GM19240 (cell line): ENCODE results near the gene SDF4.
"Not testable (repeated sequence)": the region's sequence is repeated elsewhere in the genome, so short reads cannot be mapped to it uniquely, and the experiment has no call there.

ENCODE experiments used
- DNase-seq: peaks from one replicate; pipeline ENCODE4 v3.0.0; 2011; ENCODE audit warnings: low spot score; ENCODE audit not compliant: insufficient read length

The SDF4 gene

DNA sequence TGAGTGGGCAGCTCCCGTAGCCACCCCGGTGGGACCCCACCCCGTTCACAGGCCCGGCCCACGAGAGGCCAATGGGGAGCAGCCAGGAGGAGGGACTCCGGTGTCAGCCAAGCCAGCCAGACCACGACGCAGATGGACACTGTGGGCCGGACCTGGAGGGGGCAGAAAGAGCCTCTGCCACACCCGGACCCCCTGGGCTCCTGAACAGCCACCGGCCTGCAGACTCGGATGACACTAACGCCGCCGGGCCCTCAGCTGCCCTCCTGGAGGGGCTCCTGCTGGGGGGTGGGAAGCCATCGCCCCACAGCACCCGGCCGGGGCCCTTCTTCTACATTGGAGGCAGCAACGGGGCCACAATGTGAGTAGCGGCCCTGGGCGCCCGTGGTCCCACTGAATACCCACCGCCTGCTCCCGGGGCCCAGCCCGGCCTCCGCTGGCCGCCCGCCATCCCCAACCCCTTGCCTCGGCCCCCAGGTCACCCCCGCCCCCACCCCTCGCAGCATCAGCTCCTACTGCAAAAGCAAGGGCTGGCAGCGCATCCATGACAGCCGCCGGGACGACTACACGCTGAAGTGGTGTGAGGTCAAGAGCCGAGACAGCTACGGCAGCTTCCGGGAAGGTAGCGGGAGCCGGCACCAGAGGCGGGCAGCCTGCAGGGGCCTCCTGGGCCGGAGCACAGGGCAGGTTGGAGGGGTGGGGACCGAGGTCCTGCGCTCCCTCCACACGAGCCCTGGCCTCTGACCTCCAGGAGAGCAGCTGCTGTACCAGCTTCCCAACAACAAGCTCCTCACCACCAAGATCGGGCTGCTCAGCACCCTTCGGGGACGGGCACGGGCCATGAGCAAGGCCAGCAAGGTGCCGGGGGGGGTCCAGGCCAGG, 51.6 kb downstream of the SDF4 start:
- DNase-seq = no peak

DNA sequence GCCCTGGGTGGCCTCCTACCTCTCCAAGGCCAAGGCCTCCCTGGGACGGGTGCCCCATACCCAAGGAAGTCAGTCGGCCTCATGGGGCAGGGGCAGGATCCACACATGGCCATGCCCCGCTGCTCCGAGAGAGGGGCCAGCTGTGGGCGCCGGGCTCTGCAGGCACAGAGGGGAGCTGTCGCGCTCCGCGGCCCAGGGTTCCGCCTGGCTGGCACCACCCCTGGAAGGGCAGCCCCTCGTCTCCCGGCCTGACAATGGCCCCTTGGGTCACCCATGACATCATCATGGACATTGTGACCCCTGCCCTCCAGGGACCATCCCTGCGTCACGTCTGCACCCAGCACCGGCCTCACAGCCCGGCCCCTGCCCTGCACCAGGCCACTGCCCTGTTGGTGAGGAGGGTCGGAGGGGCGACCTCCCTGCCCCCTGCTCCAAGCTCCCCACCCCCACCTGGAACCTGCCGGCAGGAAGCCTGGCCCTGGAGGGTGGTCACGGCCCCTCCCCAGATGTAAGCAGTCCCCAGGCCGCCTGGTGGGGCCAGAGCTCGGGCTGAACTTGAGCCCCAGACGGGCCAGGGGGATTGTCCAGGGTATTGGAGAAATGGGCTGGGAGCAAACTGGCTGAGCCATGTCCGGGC, 52.3 kb downstream of the SDF4 start:
- DNase-seq = no peak

DNA sequence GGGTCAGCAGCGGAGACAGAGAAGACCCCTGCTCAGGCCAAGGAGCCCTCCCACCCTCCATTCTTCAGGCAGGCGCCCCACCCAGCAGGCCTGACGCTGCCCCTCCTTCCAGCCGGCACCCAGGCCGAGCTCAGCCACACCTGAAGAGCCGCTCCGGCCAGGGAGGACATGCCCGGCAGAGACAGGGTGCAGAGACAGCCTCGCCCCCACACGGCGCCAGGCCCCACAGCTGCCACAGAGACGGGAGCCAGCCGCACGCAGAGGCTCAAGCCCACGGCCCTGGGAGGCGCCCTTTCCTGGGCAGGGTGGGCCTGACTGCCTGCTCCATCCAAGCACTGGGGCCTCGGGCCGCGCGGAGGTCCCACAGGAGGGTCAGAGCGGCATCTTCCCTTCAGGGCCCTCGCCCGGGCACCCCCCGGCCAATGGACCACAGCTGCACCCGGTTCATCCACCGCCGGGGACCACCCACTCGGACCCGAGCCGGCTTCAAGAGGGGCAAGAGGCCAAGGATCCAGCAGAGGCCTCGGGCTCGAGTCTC, 52.9 kb downstream of the SDF4 start:
- DNase-seq = no peak

DNA sequence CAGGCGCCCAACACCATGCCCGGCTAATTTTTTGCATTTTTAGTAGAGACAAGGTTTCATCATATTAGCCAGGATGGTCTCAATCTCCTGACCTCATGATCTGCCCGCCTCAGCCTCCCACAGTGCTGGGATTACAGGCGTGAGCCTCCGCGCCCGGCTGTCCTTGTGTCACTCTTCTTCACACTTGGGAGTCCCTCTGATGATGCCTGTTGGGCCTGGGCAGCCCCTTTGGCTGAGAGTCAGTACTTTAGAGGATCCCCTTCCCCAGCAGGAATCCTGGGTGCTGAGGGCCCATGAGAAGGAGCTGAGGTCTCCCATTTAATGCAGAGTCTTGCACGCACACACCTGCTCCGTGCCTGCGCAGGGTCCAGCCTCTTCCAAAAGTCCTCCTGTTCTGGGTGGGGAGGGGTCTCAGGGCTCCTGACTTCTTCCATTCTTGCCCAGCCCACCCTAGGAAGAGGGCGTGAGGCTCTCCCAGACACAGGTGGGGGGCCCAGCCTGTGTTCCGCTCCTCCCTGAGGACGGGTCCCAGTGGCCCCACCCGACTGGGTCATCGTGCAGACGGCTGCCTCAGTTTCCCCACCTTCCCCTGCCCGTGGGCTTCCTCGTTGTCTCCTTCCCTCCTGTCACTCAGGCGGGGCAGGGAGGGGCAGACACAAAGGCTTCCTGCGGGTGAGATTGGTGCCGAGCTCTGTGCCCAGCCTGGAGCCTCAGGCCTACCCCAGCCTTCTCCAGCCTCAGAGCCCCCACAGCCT, 54.2 kb downstream of the SDF4 start:
- no peak for DNase-seq

DNA sequence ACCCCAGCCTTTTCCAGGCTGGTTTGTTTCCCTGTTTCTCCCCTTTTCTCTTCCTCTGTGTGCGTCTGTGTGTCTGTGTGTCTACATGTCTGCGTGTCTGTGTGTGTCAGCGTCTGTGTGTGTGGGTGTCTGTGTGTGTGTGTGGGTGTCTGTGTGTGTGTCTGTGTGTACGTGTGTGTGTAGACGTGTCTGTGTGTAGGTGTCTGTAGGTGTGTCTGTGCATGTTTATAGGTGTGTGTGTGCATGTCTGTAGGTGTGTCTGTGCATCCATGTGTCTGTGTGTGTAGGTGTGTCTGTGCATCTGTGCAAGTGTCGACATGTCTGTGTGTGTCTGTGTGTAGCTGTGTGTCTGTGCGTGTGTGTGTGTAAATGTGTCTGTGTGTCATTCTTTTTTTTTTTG, 54.9 kb downstream of the SDF4 start:
- DNase-seq = no peak

DNA sequence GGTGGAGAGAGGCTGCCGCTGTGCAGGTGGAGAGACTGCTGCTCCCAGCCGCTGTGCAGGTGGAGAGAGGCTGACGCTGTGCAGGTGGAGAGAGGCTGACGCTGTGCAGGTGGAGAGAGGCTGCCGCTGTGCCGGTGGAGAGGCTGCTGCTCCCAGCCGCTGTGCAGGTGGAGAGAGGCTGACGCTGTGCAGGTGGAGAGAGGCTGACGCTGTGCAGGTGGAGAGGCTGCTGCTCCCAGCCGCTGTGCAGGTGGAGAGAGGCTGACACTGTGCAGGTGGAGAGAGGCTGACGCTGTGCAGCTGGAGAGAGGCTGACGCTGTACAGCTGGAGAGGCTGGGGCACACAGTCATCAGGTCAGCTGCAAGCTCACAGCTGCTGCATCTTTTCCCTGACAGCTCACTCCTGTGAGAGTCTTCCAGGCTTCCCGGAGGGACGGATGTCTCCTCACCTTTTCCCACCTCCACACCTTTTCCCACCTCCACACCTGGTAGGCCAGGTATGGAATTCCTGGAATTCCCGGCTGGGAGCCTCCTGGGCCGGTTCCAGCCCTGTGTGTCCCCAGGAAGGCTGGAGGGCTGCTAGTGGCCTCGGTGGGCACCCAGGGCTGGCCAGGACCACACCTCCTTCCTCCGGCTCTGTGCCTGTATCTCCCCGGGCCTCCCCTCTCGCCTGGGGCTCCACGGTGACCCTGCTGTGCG, 55.6 kb downstream of the SDF4 start:
- not testable (repeated sequence) for DNase-seq

DNA sequence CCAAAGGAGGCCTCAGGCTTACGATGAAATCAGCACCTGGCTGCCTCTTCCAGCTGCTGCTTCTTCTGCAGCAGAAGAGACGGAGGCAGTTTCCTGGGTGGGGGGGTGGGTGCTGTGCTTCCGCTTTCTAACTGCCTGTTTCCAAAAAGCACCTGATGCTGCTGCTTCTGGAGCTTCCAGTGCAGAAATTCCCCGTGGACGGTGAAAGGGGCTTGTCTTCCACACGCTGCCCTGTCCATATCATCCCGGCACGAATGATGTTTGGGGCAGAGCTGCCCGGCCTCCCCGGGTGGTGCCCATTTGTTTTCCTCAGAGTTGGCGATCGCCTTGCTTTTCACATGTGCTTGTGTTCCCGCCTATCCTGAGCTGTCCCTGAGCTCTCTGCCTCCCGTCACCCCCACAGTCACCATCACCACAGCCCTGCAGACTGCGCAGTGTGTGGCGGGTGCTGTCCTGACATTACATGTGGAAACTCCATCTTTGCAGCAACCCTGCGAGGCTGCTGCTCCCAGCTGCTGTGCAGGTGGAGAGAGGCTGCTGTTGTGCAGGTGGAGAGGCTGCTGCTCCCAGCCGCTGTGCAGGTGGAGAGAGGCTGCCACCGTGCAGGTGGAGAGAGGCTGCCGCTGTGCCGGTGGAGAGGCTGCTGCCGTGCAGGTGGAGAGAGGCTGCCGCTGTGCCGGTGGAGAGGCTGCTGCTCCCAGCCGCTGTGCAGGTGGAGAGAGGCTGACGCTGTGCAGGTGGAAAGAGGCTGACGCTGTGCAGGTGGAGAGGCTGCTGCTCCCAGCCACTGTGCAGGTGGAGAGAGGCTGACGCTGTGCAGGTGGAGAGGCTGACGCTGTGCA, 56.4 kb downstream of the SDF4 start:
- no peak for DNase-seq

DNA sequence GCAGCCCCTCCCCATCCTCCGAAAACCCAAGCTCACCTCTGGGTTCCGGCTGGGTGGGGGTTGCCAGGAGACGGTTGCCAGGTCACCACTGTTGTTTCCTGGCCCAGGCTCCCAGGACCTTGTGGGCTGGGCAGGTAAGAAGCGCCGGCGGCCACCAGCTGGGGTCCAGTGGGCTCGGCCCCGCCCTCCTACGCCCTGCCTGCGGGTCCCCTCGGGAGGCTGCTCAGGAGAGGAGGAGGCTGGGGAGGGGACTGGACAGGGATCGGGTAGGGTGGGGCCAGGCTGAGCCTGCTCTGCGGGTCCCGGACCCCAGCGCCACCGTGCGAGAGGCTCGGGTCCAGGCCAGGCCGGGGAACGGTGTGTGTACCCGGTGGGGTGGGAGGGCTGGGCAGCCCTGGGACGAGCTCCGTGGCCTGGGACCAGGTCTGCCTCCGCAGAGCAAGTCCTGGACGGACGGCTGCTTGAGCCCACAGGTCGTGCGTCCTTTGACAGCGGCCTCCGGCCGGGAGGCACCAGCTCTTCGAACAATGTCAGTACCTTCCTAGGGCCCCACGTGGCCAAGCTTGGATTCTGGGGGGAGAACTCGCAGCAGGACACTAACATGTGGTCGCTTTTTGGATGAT, 57.9 kb downstream of the SDF4 start, which contains the start of gene TTLL10:
Gene TTLL10 (plus strand): TSS at position 88 of the 623 bp plus-strand sequence. CDS start 5,336 bp downstream, outside the sequence.
- no peak for DNase-seq

DNA sequence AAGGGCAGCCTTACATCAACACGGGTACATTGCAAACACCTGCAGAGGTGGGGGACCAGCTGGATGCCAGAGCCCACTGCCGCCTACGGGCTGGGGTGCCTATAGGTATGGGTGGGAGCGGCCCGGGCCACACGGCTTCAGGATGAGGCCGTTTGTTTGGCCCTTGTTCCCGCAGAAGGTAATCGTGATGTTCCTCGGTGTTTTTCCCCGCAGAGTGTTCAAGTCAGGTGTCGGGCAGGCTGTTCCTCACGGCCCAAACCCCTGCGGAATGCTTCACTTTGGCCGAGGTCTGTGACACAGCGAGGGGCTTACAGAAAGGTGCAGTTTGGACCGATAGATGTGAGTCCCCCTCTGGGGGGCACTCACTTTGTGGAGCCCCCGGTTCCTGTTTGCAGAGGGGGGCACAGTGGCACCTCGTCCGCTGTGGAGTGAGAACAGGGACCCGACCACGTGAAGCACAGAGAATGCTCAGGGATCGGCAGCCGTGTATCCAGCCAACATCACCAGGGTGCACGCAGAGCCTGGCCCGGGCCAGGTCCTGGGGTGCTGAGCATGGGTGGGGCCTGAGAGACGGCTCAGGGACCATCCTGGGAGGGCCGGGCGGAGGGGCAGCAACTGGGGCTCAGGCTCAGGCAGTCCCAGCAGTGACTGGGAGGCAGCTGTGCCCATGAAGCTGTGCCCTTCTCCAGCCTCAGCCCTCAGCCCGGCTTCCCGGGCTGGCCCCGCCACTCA, 58.6 kb downstream of the SDF4 start:
- DNase-seq = no peak

DNA sequence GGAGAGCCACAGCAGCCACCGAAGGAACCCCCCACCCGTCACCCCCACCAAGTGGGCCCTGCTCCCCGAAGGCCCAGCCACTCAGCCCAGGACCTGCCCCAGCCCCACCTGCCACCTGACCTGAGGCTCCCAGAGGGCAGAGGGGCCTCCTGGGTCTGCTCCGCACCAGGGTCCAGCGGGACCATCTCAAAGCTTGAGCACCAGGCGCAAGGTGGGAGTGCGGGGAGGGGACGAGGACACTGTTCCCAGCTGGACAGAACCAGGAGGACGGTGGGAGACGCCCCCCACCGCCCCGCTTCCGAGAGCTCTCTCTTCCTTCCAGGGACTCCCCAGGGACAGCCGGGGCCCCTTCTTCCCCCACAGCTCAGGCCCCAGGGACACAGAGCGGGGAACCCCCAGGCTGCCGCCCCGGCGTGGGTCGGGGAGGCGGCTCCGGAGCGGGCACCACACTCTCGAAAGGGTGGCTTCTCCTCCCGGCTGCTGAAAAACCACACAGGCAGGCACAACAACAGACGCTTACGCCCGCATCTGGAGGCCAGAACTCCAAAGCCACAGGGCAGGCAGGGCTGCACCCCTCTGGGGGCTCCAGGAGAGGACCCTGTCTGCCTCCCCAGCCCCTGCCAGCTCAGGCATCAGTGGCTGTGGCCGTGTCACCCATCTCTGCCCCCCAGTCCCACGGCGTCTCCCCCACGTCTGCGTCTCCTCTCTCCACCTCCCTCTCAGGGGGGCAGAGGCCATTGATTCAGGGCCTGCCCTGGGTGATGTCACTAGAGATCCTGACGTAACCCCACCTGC, 60.1 kb downstream of the SDF4 start:
- DNase-seq = no peak

DNA sequence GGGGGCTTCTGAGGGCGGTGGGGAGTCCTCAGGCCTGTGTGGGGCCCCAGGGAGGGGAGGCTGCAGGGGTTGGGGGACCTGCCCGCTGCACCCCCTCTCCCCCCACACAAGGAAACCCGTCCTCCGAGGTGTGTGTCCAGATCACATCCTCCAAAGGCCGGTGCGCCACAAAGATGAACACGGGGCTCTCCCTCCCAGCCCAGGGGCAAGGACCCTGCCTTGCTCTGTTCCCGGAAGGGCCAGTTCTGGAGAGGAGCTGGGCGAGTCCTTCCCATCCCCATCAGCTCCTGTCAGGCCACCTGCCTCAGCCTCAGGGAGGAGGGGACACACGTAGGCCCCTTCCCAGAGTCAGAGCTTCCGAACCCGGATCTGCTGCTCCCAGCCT, 60.6 kb downstream of the SDF4 start:
- DNase-seq = no peak

DNA sequence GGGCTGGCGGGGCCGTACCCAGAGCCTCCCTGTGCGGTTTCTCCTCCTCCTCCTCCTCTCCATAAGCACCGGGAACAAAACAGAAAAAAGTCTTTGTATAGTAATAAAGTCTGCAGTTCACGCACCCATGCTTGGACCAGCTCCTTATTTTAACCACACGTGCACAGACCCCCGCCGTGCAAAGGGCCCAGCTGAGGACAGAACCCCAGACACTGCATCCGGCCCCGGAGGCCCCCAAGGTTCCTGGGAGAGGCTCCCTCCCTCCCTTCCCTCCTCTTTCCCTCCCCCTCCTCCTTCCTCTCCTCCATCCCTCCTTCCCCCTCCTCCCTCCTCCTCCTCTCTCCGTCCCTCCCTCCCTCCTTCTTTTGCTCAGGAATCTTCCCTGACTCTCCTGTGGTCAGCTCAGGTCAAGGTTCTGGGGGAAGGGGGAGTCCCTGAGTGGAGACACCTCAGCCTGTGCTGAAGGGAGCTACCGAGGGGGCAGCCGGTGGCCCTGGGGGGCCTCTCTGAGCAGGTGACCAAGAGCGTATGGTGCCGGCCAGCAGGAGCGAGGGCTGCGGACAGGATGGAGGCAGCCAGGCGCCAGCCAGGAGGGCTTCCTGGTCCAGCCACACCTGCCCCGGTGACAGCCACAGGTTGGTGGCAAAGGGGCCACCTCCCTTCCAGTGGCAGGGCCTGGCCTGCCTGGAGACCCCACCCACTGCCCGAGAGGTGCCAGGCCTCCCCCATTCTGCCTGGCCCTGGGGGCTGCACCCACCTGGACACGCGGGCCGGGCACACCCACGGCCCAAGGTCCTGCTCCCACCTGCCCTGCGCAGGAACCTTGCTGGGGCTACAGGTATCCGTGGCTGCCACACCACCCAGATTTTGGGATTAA, 61.3 kb downstream of the SDF4 start:
- DNase-seq = no peak

DNA sequence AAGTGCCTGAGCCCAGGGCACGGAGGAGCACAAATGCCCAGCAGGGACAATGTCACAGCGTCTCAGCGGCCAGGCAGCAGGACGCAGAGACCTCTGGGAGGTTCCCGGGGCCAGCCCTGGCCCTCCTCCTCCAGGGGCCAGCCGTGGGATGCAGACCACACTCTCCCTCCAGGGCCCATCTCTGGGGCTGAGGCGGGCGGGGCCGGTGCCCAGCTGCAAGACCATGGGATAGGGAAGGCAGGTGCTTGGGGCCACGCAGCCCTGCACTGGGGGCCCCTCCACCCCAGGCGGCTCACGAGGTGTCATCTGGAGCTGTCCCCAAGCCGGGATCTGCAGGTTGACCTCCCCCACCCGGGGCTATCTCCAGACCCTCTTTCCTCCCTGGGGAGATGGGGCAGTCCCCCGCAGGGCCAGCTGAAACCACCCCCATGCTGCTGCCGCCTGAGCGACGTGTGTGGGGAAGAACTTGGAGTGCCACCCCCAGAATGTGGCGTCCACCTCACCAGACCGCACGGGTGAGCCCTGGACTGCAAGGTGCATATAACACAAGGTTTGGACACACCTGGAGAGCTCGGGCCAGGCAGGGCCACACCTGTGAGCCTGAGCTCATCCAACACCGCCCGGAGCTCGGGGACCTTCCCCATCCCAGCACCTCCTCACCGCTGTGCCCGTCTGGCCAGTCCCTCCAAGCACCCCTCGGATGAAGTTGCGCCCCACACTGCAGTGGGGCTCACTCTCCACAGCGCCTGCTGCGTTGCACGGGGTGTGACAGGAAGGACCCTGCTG, 62.2 kb downstream of the SDF4 start:
- DNase-seq = no peak

DNA sequence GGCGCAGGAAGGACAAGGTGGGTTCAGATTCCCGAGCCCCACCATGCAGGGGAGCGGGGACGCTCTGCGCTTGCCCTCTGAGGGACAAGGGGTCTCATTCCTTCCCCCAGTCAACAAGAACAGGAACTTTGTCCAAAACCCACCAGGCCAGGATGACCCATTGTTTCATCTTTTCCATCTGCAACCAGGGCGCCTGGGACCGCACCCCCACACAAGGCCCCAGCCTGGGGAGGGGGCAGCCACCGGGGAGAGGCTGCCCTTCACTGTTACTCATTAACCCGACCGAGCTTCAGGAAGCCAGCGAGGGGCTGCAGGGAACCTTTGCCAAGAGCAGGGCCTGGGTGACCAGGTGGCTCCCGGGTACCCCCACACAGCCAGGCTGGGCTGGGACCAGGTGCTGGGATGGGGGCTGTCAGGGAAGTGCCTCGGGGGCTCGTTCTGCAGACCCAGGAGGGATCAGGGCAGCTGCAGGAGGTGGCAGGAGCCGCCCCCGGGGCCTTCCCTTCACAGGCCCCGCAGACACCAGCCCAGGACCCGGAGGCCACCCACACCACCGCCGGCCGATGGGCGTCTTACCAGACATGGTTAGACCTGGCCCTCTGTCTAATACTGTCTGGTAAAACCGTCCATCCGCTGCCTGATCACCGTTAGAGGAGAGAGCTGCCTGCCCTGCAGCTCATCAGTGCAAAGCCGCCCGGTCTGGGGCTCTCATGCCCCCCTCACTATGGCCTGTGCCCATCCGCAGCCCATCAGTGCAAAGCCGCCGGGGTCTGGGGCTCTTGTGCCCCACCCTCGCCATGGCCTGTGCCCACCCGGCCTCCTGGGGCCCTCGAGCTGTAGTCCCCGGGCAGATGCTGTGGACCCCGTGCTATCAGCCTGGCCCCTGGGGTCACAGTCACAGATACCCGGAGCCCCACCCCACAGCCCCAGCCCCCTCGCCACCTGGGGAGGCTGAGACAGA, 63.1 kb downstream of the SDF4 start:
- DNase-seq = no peak

DNA sequence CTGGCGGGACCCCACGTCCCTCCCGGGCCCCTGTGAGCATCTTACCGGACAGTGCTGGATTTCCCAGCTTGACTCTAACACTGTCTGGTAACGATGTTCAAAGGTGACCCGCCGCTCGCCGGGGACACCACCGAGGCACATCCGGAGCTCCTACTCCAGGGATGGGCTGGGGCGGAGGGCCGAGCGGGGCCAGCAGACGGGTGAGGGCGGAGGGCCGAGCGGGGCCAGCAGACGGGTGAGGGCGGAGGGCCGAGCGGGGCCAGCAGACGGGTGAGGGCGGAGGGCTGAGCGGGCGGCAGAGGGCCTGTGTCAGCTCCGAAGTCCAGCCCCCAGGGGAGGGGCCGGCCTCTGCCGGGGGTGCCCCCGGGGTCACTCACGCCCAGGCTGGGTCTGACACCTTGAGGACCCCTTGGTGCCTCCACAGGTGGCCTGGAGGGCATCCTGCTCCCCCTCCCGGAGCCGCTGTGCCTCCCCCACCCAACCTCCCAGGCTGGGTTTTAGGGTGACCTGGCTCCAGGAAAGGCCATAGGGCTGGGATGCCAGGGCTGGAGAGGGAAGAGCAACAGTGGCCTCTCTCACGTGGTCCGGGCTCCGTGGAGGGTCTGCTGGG, 63.9 kb downstream of the SDF4 start:
- DNase-seq = no peak
